GM21360 (cell line): ENCODE measurements around the gene DDX46.
"Not testable (repeated sequence)": the region's sequence is repeated elsewhere in the genome, so short reads cannot be mapped to it uniquely, and the experiment has no call there.

Experiments used
- ATAC-seq: cut with Tn5 transposase; IDR thresholded peaks from one replicate; pipeline ENCODE4 v1.9.1; 2021; ENCODE audit warnings: mild to moderate bottlenecking, moderate library complexity; ENCODE audit not compliant: unreplicated experiment

The DDX46 gene

DNA sequence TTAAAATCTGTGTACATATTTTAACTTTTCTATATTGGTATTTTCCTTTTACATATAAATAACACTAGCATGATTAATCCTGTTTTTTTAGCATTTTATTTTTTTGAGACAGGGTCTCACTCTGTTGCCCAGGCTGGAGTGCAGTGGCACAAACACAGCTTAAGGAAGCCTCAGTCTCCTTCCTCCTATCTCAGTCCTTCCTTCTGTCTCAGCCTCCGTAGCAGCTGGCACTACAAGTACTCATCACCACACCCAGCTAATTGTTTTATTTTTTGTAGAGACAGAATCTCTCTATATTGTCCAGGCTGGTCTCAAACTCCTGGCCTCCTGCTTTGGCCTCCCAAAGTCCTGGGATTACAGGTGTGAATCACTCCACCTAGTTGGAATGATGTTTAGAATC is 85.7 kb downstream of the DDX46 start:
- no peak for ATAC-seq

DNA sequence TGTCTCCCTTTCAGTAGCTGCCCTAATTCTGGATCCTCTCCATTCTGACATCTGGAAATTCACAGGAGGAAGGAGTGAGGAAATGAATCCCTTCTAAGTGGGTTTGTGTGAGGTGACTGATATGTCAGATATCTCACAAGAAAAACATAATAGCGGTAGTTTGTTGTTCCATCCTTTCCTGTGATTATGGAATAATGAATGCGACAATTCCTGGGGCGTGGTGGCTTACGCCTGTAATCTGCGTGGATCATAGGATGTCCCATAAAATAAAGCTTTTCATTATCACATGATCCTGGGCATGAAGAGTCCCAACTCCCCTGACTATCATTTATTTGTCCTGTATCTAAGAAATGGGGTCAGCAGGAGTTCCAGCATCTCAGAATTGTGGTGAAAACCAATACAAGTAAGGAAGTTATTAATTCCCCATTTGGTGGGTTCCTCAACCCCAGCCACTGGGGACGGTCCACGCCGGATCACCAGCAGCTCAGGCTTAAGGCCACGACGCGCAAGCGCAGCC is 86.8 kb downstream of the DDX46 start:
- ATAC-seq, result no peak

DNA sequence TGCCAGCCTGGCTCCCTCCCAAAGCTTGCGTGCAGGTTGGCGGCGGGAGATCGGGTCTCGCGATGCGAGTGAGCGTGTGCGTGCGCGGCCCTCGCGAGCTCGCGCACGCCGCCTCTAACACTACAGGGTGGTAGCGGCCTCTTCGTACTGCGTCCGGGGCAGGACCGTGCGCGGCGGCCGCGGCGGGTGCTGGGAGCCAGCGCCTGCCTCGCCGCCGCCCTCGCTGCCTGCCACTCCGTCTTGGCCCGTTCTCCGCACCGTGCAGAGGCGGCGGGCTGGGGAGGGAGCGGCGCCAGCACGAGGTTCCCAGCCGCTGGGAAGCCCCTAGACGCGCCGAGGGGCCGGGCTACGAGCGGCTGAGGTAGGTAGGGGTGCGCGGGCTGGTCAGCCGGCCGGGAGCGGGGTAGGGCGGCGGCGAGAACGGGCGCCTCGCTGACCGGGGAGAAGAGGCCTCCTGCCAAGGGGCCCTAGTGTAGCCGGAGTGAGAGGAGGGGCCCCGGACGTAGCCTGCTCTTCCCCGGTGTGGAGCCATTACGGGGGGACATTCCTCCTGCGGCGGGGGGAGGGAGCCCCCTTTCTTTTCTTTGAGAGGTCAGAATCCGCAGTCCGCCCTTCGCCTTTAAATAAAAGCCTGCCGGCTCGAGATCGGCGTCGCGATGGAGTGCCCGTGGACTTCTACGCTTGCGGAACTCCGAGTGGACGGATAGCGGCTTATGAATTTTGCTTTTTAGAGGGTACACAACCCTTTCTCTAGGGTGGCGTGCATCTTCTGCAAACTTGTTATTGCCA is 87.5 kb downstream of the DDX46 start, which contains the start of gene C5orf24:
C5orf24 (plus strand) TSS at position 117 of the 789 bp plus-strand sequence. CDS start 8,933 bp downstream, outside the sequence.
- ATAC-seq, result peak; percentile 93

- no peak for ATAC-seq
Observed at GRCh38 chr5:134846641-134846960, 88.0 kb downstream of the DDX46 start.

GRCh38 chr5:134849434-134849933 is 90.9 kb downstream of the DDX46 start:
- ATAC-seq, result not testable (repeated sequence)

DNA sequence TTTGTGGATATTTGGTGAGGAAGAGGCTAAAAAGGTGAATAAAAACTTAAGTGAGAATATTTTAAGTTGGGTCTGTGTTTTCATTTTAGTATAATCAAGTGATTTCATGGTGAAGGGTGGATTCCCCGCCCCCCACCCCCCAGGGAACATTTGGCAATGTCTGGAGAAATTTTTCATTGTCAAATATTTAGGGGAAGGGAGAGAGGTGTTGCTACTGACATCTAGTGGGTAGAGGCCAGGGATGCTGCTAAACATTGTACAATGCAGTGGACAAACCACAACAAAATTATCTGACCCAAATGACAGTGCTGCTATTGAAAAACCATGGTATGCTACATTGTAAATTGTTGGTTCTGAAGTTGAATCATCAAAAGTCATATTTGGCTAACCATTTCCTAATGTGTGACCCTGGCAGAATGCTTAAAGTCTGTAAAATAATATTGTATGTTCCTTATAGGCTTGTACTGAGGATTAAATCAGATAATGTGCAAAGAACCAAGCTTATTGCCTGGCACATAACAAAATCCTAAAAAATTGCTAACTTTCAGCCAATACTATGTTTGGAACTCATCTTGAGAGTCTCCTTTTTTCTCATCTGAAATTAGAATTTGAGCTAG is 92.8 kb downstream of the DDX46 start:
- ATAC-seq, result no peak

- not testable (repeated sequence) for ATAC-seq
Observed at GRCh38 chr5:134856465-134856864, 97.9 kb downstream of the DDX46 start.

DNA sequence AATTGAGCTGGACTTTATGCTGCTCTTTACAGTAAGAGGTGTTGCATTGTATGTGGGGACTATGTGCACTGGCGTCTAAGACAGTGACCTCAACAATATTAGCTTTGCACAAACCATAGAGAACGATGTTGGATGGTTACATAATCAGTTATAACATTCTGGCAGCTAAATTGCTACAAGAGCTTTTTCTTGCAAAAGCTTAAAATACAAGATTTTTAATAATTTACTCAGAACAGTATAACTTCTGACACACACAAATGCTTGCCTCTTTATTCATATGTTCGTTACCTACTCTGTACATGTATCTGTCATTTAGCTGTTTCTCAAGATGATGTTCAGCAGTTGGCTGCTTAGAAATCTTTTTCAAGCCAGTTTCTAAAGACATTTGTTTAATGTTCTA is 98.8 kb downstream of the DDX46 start:
- ATAC-seq, result no peak

DNA sequence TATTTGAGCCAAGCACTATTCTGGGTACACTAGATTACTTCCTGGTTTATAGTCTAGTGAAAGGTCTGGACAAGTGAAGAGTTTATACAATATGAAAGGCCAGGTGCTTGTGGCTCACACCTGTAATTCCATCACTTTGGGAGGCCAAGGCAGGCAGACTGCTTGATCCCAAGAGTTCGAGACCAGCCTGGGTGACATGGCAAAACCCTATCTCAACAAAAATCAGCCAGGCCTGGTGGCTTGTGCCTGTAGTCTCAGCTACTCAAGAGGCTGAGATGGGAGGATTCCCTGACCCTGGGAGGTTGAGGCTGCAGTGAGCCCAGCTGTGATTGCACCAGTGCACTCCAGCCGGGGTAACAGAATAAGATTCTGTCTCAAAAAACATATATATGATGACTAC is 106.1 kb downstream of the DDX46 start:
- no peak for ATAC-seq

GRCh38 chr5:134873494-134873893 is 114.9 kb downstream of the DDX46 start:
- ATAC-seq, result no peak

DNA sequence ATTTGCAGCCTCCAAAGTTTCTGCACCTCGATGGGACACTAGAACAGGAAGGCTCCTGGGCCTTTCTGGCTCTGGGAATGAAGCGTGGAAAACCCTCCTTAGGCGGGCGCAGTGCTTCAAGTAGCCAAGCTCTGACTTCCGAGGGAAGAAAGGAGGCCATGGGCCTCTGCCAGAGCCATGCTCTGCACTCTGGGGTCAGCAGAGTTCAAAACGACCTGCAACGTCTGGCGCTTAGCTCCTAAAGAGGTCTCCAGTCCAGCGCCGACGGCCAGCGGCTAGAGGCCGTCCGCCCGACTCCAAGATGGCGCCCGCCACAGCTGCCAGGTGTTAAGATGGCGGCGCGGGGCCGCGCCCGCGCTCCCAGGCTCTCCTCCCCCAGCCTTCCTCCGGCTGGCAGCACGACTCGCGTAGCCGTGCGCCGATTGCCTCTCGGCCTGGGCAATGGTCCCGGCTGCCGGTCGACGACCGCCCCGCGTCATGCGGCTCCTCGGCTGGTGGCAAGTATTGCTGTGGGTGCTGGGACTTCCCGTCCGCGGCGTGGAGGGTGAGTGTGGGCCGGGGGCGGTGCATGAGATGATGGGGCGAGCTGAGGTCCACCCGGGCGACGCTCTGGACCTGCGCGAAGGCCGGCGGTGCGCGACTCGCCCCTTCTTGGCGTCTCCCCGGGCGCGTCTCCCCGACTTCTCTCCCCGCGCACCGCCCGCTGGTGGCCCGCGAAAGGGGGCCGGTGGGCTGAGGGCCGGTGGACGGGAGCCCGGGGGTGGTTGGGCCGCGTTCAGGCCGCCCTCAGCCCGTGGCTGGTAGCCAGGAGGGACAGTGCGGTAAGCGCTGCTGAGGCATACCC is 115.6 kb downstream of the DDX46 start, which contains the start of gene TXNDC15:
TXNDC15 (plus strand) TSS at position 385 of the 844 bp plus-strand sequence; CDS start at position 442, 57 bp downstream.
- peak; percentile 64 for ATAC-seq

DNA sequence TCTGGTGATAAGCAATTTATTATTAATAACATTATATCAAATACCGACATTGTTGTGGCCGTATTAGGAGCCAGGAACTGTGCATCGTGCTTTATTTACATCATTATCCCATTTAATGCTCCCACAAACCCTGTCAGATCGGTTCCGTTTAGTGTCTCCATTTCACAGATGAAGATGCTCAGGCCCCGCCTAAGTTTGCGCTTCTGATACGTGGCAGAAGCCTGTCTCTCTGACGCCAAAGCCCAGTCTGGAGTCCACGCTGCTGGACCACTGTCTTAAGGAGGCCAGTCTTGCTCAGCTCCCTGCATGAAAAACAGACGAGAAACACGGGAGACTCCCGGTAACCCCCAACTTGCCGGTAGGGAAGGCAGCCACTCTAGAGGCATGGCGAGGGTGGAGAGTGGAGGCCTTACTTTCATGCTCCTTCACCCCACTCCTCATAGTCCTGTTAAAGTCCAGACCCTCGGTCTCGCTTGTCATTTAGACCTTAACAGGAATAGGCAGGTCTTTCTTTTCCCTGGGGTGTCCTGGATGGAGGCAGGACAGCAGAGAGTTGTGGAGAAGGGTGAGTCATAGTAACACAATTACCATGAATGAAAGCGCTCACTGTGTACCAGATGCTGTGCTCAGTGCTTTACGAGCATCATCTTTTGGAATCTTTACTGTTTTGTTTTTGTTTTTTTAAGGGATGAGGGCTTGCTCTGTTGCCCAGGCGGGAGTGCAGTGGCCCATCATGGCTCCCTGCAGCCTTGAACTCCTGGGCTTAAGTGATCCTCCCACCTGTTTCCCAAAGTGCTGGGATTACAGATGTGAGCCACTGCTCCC is 116.5 kb downstream of the DDX46 start:
- ATAC-seq, result no peak

DNA sequence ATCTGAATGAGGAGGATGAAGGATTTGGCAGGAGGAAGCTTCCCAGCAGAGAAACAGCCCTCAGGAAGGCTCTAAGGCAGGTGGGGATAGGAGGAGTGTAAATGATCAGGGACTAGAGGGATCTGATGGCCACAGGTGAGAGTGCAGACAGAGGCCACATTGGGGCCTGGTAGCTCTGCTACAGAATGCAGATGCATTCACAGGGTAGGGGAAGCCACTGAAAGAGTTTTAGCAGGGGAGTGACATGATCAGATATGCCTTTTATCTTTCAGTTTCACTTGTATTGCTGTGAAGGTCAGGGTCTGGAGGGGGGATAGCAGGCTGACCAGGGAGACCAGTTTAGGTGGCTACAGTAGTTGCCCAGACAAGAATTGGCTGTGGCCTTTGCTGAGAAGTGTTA is 118.6 kb downstream of the DDX46 start:
- no peak for ATAC-seq

DNA sequence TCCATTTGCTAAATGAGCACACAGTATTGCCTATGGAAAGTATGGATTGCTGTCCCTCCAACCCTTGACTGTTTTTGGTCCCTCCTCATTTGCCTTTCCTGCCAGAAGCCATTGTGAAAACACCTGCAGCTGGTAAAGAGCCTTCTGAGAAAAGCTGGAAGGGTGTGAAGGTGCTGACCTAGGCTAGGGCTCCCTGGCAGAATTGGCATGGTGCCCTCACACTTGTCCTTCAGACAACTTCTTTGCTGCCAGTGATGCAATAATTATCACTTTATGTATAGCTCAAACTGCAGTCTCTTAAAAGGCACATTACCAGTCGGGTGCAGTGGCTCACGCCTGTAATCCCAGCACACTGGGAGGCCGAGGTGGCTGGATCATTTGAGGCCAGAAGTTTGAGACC is 119.8 kb downstream of the DDX46 start:
- no peak for ATAC-seq

GRCh38 chr5:134879456-134879855 is 120.9 kb downstream of the DDX46 start:
- no peak for ATAC-seq
